Activated CD4-positive, alpha-beta memory T cell treated with anti-CD3 and anti-CD28 coated beads, Interleukin-2, amount 10 ng/mL, durations not matched to agents 7 days and 5 days (primary cell): ENCODE data around the gene MAP3K7. TPM values are rescaled to one million over a fixed set of nuclear protein-coding genes. Genes with fewer than 3 reads are reported as not detected.

Experiments
- CTCF ChIA-PET: fragments of 350-600 bp; sonication (Branson Sonifier 250); formaldehyde crosslinking; loops from one replicate; lab custom pipeline; 2021; ENCODE audit warnings: antibody characterized with exemption, inconsistent platforms; lab: Charles Lee
- POLR2A ChIA-PET: fragments of 350-600 bp; sonication (Branson Sonifier 250); formaldehyde crosslinking; loops from one replicate; lab custom pipeline; 2021; ENCODE audit warnings: antibody characterized with exemption; lab: Charles Lee
- DNase-seq: peaks from one replicate; pipeline ENCODE4 v3.0.0-alpha.2; 2020
- H3K27ac Mint-ChIP-seq: one replicate; pipeline ENCODE4 v1.8.0; 2021; ENCODE audit warnings: mild to moderate bottlenecking, mixed read lengths
- H3K27me3 Mint-ChIP-seq: one replicate; pipeline ENCODE4 v1.8.0; 2021; ENCODE audit warnings: mixed read lengths
- H3K36me3 Mint-ChIP-seq: one replicate; pipeline ENCODE4 v1.8.0; 2021; ENCODE audit warnings: low read depth, mixed read lengths
- H3K4me1 Mint-ChIP-seq: one replicate; pipeline ENCODE4 v1.8.0; 2021; ENCODE audit warnings: mixed read lengths
- H3K4me3 Mint-ChIP-seq: one replicate; pipeline ENCODE4 v1.8.0; 2021; ENCODE audit warnings: mild to moderate bottlenecking, mixed read lengths
- H3K9me3 Mint-ChIP-seq: one replicate; pipeline ENCODE4 v1.8.0; 2021; ENCODE audit warnings: mixed read lengths
- total RNA-seq, 2 experiments: library from RNA; stranded (reverse); gene quantifications; one replicate each; pipeline ENCODE4 v1.2.3, GENCODE V29; 2021

MAP3K7 gene
- total RNA-seq, 2 experiments from 2014 or later = 26.2 to 27.6 TPM

DNA sequence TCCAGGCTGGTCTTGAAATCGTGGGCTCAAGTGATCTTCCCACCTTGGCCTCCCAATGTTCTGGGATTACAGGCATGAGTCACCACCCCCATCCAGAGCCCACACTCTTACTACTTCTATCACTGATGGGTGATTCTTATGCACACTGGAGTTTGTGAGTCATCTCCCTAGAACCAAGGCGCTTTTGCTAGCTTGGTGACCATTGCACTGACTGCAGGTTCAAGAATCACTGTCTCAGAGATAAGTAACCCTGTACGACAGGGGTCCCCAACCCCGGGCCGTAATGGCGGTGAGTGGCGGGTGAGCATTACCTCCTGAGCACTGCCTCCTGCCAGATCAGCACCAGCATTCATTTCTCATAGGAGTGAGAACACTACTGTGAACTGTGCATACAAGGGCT lies 118.8 kb downstream of the MAP3K7 start:
- peak overlapping the region; percentile 18 for H3K27ac Mint-ChIP-seq
- H3K4me3 Mint-ChIP-seq = no peak overlapping the region
- no peak for DNase-seq
- ChIA-PET CTCF (no interaction called here), POLR2A (interaction anchor here (14.9 kb wide), 1 partner anchor 66 kb away, joined by 324 read pairs; no protein-coding TSS in a partner anchor)
- peaks cover 97% of the 10 kb centered on the region for H3K4me1 Mint-ChIP-seq
- peaks cover 12% of the 10 kb centered on the region for H3K36me3 Mint-ChIP-seq
- peaks cover 10% of the 10 kb centered on the region for H3K27me3 Mint-ChIP-seq
- H3K9me3 Mint-ChIP-seq = no peaks in the 10 kb centered on the region

DNA sequence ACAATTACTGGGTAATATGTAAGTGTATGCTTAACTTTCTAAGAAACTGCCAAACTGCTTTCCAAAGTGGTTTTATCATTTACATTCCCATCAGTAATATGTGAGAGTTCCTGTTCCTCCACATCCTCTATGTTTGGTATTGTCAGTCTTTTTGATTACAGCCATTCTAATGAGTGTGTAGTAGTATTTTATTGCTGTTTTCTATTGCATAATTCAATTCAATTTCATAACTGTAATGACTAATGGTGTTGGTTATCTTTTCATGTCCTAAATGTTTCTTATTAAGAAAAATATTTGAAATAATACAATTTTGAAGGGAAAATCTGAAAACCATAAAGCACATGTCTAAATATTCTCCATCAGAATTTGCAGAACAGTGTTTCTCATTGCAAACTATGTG lies 119.3 kb downstream of the MAP3K7 start:
- ChIA-PET POLR2A (interaction anchor here (1.3 to 14.9 kb wide), 5 partner anchors 8 to 66 kb away, joined by 5 to 324 read pairs (median 14); no protein-coding TSS in a partner anchor), CTCF (interaction anchor here (1.2 to 2.0 kb wide), 5 partner anchors 9 to 172 kb away, joined by 3 to 11 read pairs (median 7); no protein-coding TSS in a partner anchor)
- peaks cover 10% of the 10 kb centered on the region for H3K27me3 Mint-ChIP-seq
- H3K27ac Mint-ChIP-seq = peak overlapping the region; percentile 82
- H3K9me3 Mint-ChIP-seq = no peaks in the 10 kb centered on the region
- H3K4me3 Mint-ChIP-seq = no peak overlapping the region
- DNase-seq = no peak
- peaks cover 97% of the 10 kb centered on the region for H3K4me1 Mint-ChIP-seq
- peaks cover 14% of the 10 kb centered on the region for H3K36me3 Mint-ChIP-seq

DNA sequence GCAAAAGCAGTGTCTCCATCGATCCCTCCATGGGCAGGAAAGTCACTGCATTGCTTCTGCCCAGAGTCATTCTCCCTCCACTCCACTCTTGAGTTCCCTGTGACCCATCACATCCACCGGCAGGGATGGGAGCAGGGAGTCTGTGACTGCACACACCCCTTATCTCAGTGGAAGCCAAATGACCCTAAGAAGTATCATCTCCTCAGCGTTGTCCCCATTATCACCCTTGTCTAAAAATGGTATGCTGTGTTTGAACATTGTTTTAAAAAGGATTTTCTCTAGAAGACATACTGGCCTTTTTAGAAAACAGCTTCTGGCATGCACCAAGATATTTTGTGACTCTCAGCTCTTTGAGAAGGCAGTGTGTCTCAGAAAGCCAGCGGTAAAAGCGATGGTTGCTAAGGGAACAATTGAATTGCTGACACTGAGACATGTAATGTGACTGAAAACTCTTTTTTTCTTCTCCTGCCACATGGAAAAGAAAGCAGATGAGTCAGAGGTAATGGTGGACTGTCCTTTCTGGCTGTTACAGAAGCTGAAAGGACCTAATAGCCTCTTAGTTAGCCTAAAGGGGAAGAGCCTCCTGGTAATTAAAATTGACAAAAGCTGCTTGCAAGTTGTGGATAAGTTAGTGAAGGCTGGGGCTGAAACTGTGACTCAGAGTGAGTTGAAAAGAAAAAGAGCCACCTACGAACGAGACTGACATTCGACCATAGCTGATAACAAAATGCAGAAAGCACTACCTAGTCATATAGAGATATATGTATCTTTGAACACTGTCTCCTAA lies 120.5 kb downstream of the MAP3K7 start:
- peaks cover 18% of the 10 kb centered on the region for H3K36me3 Mint-ChIP-seq
- peak; percentile 53 for DNase-seq
- H3K9me3 Mint-ChIP-seq = no peaks in the 10 kb centered on the region
- ChIA-PET CTCF (interaction anchor here (0.8 to 2.1 kb wide), 13 partner anchors 10 to 870 kb away, joined by 3 to 11 read pairs (median 4); no protein-coding TSS in a partner anchor), POLR2A (interaction anchor here (0.7 to 14.9 kb wide), 16 partner anchors 8 to 181 kb away, joined by 3 to 324 read pairs (median 6); no protein-coding TSS in a partner anchor)
- H3K27me3 Mint-ChIP-seq = peaks cover 10% of the 10 kb centered on the region
- peak overlapping the region; percentile 2 for H3K4me3 Mint-ChIP-seq
- peaks cover 96% of the 10 kb centered on the region for H3K4me1 Mint-ChIP-seq
- peak overlapping the region; percentile 82 for H3K27ac Mint-ChIP-seq

DNA sequence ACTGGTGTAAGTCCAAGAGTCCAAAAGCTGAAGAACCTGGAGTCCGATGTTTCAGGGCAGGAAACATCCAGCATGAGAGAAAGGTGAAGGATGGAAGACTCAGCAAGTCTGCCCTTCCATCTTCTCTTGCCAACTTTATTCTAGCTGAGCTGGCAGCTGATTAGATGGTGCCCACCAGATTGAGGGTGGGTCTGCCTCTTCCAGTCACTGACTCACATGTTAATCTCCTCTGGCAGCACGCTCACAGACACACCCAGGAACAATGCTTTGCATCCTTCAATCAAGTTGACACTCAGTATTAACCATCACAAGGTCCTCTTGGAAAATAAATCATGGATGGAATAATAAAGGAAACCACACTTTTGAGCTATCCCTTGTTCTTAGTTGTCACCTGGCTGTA lies 121.2 kb downstream of the MAP3K7 start:
- POLR2A ChIA-PET = interaction anchor here (1.0 to 14.9 kb wide), 12 partner anchors 8 to 180 kb away, joined by 4 to 324 read pairs (median 10); no protein-coding TSS in a partner anchor
- no peak overlapping the region for H3K4me3 Mint-ChIP-seq

DNA sequence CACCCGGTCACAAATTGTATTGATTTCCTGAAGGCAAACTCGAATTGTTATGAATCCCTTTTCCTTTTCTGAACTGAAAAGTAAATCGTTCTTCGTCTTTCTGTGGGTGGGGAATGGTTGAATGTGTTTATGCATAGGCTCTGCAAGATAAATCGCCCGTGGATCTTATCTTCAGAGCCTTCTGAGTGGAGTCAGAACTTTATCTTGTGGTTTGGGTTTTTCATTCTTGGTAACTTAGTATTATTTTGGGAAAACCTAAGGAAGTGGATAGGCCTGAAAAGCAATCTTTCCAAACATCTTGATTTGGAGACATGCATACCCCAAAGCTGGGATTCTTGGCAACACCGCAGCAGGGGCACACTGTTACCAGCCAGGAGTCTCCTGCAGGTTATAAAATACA lies 122.4 kb downstream of the MAP3K7 start:
- Mint-ChIP-seq H3K36me3 (peaks cover 22% of the 10 kb centered on the region), H3K9me3 (peaks cover 3% of the 10 kb centered on the region), H3K27ac (peak overlapping the region; percentile 91), H3K4me3 (no peak overlapping the region), H3K27me3 (peaks cover 7% of the 10 kb centered on the region), H3K4me1 (peaks cover 94% of the 10 kb centered on the region)
- ChIA-PET POLR2A (interaction anchor here (11.6 to 11.7 kb wide), 2 partner anchors 10 to 51 kb away, joined by 150 to 258 read pairs; no protein-coding TSS in a partner anchor), CTCF (interaction anchor here (0.8 to 10.5 kb wide), 2 partner anchors 9 to 20 kb away, joined by 3 to 83 read pairs; no protein-coding TSS in a partner anchor)
- no peak for DNase-seq

More for the DNA sequence above, 121.2 kb downstream of the MAP3K7 start:
- Mint-ChIP-seq H3K9me3 (no peaks in the 10 kb centered on the region), H3K36me3 (peaks cover 20% of the 10 kb centered on the region), H3K27me3 (peaks cover 10% of the 10 kb centered on the region), H3K4me1 (peaks cover 93% of the 10 kb centered on the region), H3K27ac (peak overlapping the region; percentile 82)
- DNase-seq = no peak
- CTCF ChIA-PET = interaction anchor here (1.3 to 2.1 kb wide), 8 partner anchors 10 to 72 kb away, joined by 3 to 11 read pairs (median 6); no protein-coding TSS in a partner anchor

DNA sequence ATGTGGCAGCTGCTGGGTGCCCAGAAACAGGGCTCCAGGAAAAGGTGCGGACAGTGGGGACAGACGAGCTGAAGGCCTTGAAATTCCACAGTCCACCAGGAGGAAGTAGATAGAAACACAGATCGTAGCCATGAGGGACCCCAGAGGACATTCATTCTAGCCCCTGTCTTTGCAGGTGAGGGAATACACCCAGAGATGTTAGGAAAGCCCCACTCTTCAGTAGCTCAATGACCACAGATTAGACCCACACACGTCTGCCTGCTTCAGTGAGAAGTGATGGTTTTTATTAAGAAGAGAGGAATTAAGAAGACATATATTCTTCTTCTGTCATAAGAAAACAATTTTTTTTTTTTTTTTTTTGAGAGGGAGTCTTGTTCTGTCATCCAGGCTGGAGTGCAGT lies 123.0 kb downstream of the MAP3K7 start:
- peaks cover 3% of the 10 kb centered on the region for H3K9me3 Mint-ChIP-seq
- peaks cover 19% of the 10 kb centered on the region for H3K36me3 Mint-ChIP-seq
- CTCF ChIA-PET = interaction anchor here (0.8 to 10.5 kb wide), 2 partner anchors 10 to 20 kb away, joined by 3 to 83 read pairs; no protein-coding TSS in a partner anchor
- peaks cover 5% of the 10 kb centered on the region for H3K27me3 Mint-ChIP-seq
- DNase-seq = no peak
- H3K4me3 Mint-ChIP-seq = peak overlapping the region; percentile 15
- POLR2A ChIA-PET = interaction anchor here (0.7 to 11.7 kb wide), 6 partner anchors 11 to 65 kb away, joined by 3 to 258 read pairs (median 8); no protein-coding TSS in a partner anchor
- peak overlapping the region; percentile 91 for H3K27ac Mint-ChIP-seq
- peaks cover 94% of the 10 kb centered on the region for H3K4me1 Mint-ChIP-seq
